COR-L47 (cell line): ENCODE measurements around the gene SMPDL3A.

Source experiments
- DNase-seq: peaks from one replicate; lab custom pipeline; 2025; lab: John Stamatoyannopoulos, UW

Gene SMPDL3A

GRCh38 chr6:122775975-122776374 is 13.1 kb upstream of the SMPDL3A start:
- DNase-seq = no peak

DNA sequence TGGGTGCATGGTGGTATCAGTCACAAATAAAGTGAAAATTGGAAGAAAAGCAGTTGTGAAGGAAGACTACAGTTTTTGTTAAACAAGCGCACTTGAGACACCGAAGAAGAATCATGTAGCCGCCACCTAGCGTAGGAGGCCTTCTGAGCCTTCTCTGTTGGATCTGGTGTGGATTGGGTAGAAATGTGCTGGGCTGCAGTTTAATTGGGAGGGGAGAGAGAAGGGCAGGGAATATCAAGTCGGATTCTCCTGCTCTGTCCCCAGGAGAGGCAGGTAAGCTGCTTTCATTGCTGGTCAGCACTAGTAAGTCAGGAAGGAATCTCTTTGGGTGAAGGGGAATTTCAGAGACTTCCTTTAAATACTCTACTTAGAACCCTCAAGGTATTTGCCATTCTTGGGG is 10.8 kb upstream of the SMPDL3A start:
- DNase-seq = no peak

GRCh38 chr6:122778985-122779661 is 9.9 kb upstream of the SMPDL3A start:
- no peak for DNase-seq

DNA sequence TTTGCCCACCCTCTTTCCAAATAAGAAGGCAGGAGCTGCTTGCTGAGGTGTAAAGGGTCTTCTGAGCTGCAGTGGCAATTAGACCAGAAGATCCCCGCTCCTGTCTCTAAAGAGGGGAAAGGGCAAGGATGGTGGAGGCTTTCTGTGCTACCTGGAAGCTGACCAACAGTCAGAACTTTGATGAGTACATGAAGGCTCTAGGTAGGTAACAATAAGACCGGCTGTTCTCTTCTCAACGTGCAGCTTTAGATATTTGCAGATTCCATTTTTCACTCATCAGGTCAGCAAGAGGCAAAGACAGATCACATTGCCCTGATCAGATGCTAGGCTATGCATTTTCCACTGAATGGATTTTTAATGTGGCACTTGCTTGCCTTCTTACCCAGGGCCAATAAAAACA is 9.4 kb upstream of the SMPDL3A start, which contains the start of gene FABP7:
TSS of gene FABP7 (plus strand) at position 50 of the 400 bp plus-strand sequence. CDS start at position 129, 79 bp downstream.
- no peak for DNase-seq

- DNase-seq = no peak
These were observed 8.9 kb upstream of the SMPDL3A start for GRCh38 chr6:122780114-122780513.

DNA sequence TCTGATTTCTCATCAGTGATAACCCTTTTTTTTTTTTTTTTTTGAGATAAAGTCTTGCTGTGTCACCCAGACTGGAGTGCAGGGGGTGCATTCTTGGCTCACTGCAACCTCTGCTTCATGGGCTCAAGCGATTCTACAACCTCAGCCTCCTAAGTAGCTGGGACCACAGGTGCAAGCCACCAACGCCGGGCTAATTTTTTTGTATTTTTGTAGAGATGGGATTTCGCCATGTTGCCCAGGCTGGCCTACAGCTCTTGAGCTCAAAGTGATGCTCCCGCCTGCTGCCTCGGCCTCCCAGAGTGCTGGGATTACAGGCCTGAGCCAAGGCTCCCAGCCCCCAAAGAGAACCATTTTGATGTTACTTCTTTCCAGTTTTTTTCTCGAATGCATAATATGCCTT is 7.3 kb upstream of the SMPDL3A start:
- DNase-seq = no peak

DNA sequence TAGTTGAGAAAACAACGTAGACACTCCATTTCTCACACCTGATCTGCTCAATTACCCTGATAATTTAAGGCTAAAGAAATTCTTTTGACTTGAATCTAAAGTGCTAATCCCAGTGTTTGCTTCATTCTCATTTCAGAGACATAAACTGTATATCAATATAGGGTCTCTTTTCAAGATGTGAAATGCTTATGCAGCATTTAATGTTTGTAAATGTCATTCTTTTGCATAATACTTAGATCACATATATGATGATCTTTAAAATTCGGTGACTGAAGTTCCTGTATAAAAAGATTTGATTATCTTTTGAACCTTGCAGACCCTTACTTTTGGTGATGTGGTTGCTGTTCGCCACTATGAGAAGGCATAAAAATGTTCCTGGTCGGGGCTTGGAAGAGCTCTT is 5.7 kb upstream of the SMPDL3A start:
- no peak for DNase-seq

- DNase-seq = no peak
These were observed 3.2 kb upstream of the SMPDL3A start for GRCh38 chr6:122785891-122786290.

DNA sequence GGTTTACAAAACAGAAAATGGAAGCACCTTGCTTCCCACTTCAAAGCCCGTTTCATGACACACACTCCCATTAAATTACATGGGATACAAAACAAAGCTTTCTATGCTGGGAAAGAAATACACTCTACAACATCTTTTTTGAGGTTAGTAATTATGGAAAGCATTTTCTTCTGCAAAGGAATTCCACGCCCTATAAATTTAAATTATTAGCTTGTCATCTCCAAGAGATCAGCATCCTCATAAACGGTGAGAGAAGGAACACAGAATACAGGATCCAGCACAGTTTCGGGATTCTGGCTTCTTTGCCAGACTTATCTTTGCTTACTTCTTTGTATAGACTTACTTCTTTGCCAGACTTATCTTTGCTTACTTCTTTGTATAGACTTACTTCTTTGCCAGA is 1.3 kb upstream of the SMPDL3A start:
- no peak for DNase-seq

- DNase-seq = no peak
These were observed 850 bp upstream of the SMPDL3A start for GRCh38 chr6:122788208-122788607.

GRCh38 chr6:122788663-122789181 is 336 bp upstream of the SMPDL3A start:
- no peak for DNase-seq

- DNase-seq = no peak
These were observed 967 bp downstream of the SMPDL3A start for GRCh38 chr6:122790028-122790422.

- DNase-seq = no peak
These were observed 1.6 kb downstream of the SMPDL3A start for GRCh38 chr6:122790423-122791309.

DNA sequence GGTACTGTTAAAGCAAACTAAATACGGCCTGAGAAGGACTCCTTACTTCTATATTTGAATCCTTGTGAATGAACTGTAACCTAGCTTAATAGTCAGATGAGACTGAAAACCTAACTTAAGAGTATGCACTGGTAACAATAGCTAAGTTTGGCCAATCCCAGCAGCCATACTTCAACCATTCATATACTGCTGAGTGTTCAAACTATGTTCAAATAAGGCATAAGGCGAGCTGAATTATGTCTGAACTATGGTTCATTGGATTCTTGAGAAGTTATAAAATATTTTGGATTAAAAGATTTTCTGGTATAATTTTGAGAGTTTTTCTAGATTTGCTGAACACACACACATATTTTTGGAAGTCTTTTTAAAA is 2.2 kb downstream of the SMPDL3A start:
- no peak for DNase-seq

DNA sequence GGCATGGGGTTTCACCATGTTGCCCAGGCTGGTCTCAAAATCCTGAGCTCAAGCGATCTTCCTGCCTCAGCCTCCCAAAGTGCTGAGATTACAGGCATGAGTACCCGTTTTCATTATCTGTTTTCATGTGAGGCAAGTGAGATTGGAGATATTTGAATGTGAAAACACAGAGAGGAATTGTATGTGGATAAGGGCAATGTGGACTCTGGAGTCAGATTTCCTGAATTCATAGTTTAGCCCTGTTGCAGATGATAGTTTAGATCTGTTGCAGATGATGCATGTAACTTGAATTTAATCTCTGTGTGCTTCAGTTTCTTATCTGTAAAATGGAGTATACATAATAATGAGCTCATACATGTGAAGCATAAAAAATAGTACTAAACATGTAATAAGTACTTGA is 3.7 kb downstream of the SMPDL3A start:
- no peak for DNase-seq

GRCh38 chr6:122797537-122797936 is 8.5 kb downstream of the SMPDL3A start:
- DNase-seq = no peak

- no peak for DNase-seq
These were observed 9.1 kb downstream of the SMPDL3A start for GRCh38 chr6:122798099-122798641.

DNA sequence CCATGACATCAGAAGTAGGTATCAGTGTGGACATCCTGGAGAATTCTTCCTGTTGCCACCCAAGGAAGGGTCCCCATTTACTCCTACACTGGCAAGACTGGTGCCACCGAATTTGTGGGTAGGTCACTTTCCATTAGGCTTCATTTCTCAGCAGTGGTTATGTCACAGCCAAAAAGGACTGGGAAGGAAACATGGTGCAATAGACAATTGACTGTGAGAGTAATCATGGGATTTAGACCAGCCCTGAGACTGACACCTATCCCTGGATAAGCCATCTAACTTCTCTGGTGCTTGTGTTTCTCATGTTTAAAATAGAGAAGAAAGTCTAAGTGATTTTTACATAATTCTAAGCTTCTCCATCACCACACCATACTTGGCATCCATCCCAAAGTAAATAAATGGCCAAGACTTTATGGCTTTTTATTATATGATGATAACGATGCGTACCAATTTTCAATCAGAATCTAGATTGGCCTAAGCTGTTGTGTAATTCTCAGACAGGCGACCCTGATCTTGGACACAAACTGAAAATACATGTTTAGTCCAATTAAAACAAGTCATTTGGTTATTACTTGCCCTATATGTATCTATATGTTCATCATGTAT is 10.2 kb downstream of the SMPDL3A start:
- DNase-seq = no peak

GRCh38 chr6:122799916-122800686 is 11.0 kb downstream of the SMPDL3A start:
- DNase-seq = no peak

DNA sequence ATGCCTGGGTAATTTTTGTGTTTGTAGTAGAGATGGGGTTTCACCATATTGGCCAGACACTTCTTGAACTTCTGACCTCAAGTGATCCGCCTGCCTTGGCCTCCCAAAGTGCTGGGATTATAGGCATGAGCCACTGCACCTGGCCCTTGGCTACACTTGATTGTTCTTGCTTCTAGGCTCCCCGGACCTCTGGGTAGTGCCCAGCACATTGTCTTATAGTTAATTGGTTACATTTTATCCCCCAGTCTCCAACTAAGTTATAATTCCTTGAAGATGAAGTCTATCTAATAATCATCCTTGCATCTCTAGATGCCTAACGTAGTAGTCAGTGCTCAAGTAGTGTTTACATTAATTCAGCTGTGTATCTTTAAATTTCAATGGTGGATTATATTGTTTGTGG is 11.8 kb downstream of the SMPDL3A start:
- DNase-seq = no peak

GRCh38 chr6:122801397-122801796 is 12.3 kb downstream of the SMPDL3A start:
- no peak for DNase-seq
